Smooth muscle cell of the brain vasculature (primary cell): ENCODE data around the gene PGPEP1.
A peak's percentile ranks its signal among the peaks of the same experiment; 100 is the strongest.
"Not testable (repeated sequence)": the region's sequence is repeated elsewhere in the genome, so short reads cannot be mapped to it uniquely, and the experiment has no call there.

Experiments used
- DNase-seq: peaks from one replicate; pipeline ENCODE4 v3.0.0-alpha.2; 2012; ENCODE audit warnings: low read depth, low spot score

Gene PGPEP1

GRCh38 chr19:18308051-18308947 lies 32.1 kb upstream of the PGPEP1 start:
- DNase-seq, result no peak

GRCh38 chr19:18308948-18309325 lies 31.5 kb upstream of the PGPEP1 start:
- DNase-seq, result no peak

GRCh38 chr19:18309525-18310064 lies 30.8 kb upstream of the PGPEP1 start:
- no peak for DNase-seq

GRCh38 chr19:18310118-18310909 lies 30.1 kb upstream of the PGPEP1 start:
- no peak for DNase-seq

- no peak for DNase-seq
Measured at GRCh38 chr19:18310966-18311365, 29.4 kb upstream of the PGPEP1 start.

GRCh38 chr19:18311502-18312091 lies 28.8 kb upstream of the PGPEP1 start:
- DNase-seq, result no peak

- DNase-seq, result no peak
Measured at GRCh38 chr19:18312092-18312534, 28.3 kb upstream of the PGPEP1 start.

- no peak for DNase-seq
Measured at GRCh38 chr19:18313398-18313797, 27.0 kb upstream of the PGPEP1 start.

GRCh38 chr19:18317961-18318800 lies 22.2 kb upstream of the PGPEP1 start:
- no peak for DNase-seq

GRCh38 chr19:18319591-18320135 lies 20.7 kb upstream of the PGPEP1 start:
- DNase-seq, result no peak

GRCh38 chr19:18320865-18321733 lies 19.3 kb upstream of the PGPEP1 start:
- DNase-seq, result no peak

GRCh38 chr19:18321734-18322102 lies 18.7 kb upstream of the PGPEP1 start:
- no peak for DNase-seq

GRCh38 chr19:18322318-18322758 lies 18.1 kb upstream of the PGPEP1 start:
- DNase-seq, result no peak

GRCh38 chr19:18322759-18323460 lies 17.5 kb upstream of the PGPEP1 start, which contains the start of gene LSM4:
LSM4 (minus strand) TSS chr19:18323076; CDS start chr19:18323020, 56 bp downstream.
- DNase-seq, result peak; percentile 91

GRCh38 chr19:18324373-18324731 lies 16.0 kb upstream of the PGPEP1 start:
- DNase-seq, result not testable (repeated sequence)

GRCh38 chr19:18326772-18327171 lies 13.6 kb upstream of the PGPEP1 start:
- no peak for DNase-seq

GRCh38 chr19:18328340-18329034 lies 11.9 kb upstream of the PGPEP1 start:
- peak; percentile 97 for DNase-seq

GRCh38 chr19:18329035-18329376 lies 11.4 kb upstream of the PGPEP1 start:
- no peak for DNase-seq

- no peak for DNase-seq
Measured at GRCh38 chr19:18330868-18331267, 9.5 kb upstream of the PGPEP1 start.
